Renal cortex interstitium (tissue), 11 donors: ENCODE data around the gene ODC1. TPM values are rescaled to one million over a fixed set of nuclear protein-coding genes. Genes with fewer than 3 reads are reported as not detected.

Experiments
- DNase-seq, 11 donors: peaks; one replicate each; pipeline ENCODE4 v3.0.0-alpha.2; 2013; ENCODE audit warnings: low read depth in 9 of 11, low spot score in 4 of 11; ENCODE audit errors: extremely low read depth in 1 of 11
- polyA plus RNA-seq, 3 donors: library from polyadenylated mRNA; unstranded; fragments of 120-200 nt; gene quantifications; one replicate each; pipeline ENCODE4 v1.2.1, GENCODE V29; 2013; ENCODE audit not compliant: insufficient read length in 3 of 3

ODC1 gene
- polyA plus RNA-seq, 3 donors: 395 to 463 (median 445) TPM

- no peak for DNase-seq
Measured at GRCh38 chr2:10410001-10410822, 37.9 kb downstream of the ODC1 start.

GRCh38 chr2:10408649-10409579 is 39.2 kb downstream of the ODC1 start:
- peak; percentile 52 to 80 (median 70) for DNase-seq

GRCh38 chr2:10407841-10408648 is 40.1 kb downstream of the ODC1 start:
- no peak for DNase-seq

- no peak for DNase-seq
Measured at GRCh38 chr2:10407432-10407831, 40.7 kb downstream of the ODC1 start.

- DNase-seq: no peak
Measured at GRCh38 chr2:10406491-10407188, 41.5 kb downstream of the ODC1 start.

GRCh38 chr2:10406016-10406415 is 42.1 kb downstream of the ODC1 start:
- no peak for DNase-seq

GRCh38 chr2:10405448-10405847 is 42.7 kb downstream of the ODC1 start:
- peak in 2 of 11 donors; percentile 57 to 68 for DNase-seq

- no peak for DNase-seq
Measured at GRCh38 chr2:10404324-10405143, 43.6 kb downstream of the ODC1 start.

GRCh38 chr2:10402653-10403215 is 45.4 kb downstream of the ODC1 start:
- DNase-seq: no peak

- DNase-seq: no peak
Measured at GRCh38 chr2:10402062-10402585, 46.0 kb downstream of the ODC1 start.

GRCh38 chr2:10400978-10401951 is 46.9 kb downstream of the ODC1 start:
- DNase-seq: no peak

- no peak for DNase-seq
Measured at GRCh38 chr2:10400568-10400977, 47.6 kb downstream of the ODC1 start.

- DNase-seq: no peak
Measured at GRCh38 chr2:10400002-10400401, 48.1 kb downstream of the ODC1 start.

- DNase-seq: no peak
Measured at GRCh38 chr2:10399358-10399757, 48.8 kb downstream of the ODC1 start.

GRCh38 chr2:10398496-10398895 is 49.6 kb downstream of the ODC1 start:
- no peak for DNase-seq

- no peak for DNase-seq
Measured at GRCh38 chr2:10397878-10398277, 50.2 kb downstream of the ODC1 start.
